SW 1271 (cell line): ENCODE data around the gene HECTD4.
A peak's percentile ranks its signal among the peaks of the same experiment; 100 is the strongest.
"Not testable (repeated sequence)": the region's sequence is repeated elsewhere in the genome, so short reads cannot be mapped to it uniquely, and the experiment has no call there.

Source experiments
- DNase-seq, 2 experiments: peaks; one replicate each; lab custom pipeline; 2025; lab: John Stamatoyannopoulos, UW

HECTD4 gene

GRCh38 chr12:112158461-112159145 lies 223.6 kb downstream of the HECTD4 start:
- DNase-seq: not testable (repeated sequence)

GRCh38 chr12:112153893-112154219 lies 228.4 kb downstream of the HECTD4 start:
- no peak for DNase-seq

GRCh38 chr12:112153181-112153892 lies 228.9 kb downstream of the HECTD4 start:
- DNase-seq: no peak

- DNase-seq: no peak
Measured at GRCh38 chr12:112151766-112152541, 230.3 kb downstream of the HECTD4 start.

- no peak for DNase-seq
Measured at GRCh38 chr12:112149596-112149995, 232.6 kb downstream of the HECTD4 start.

GRCh38 chr12:112148031-112148513 lies 234.2 kb downstream of the HECTD4 start:
- peak in 1 of 2 experiments; percentile 9 for DNase-seq

- no peak for DNase-seq
Measured at GRCh38 chr12:112146123-112146522, 236.1 kb downstream of the HECTD4 start.

GRCh38 chr12:112140728-112141127 lies 241.5 kb downstream of the HECTD4 start:
- DNase-seq: no peak

- DNase-seq: no peak
Measured at GRCh38 chr12:112134731-112135130, 247.5 kb downstream of the HECTD4 start.

GRCh38 chr12:112133418-112133817 lies 248.8 kb downstream of the HECTD4 start:
- DNase-seq: no peak

GRCh38 chr12:112131686-112132085 lies 250.5 kb downstream of the HECTD4 start:
- no peak for DNase-seq

- no peak for DNase-seq
Measured at GRCh38 chr12:112130441-112130998, 251.7 kb downstream of the HECTD4 start.

GRCh38 chr12:112126911-112127310 lies 255.3 kb downstream of the HECTD4 start:
- DNase-seq: no peak

- DNase-seq: no peak
Measured at GRCh38 chr12:112126000-112126438, 256.2 kb downstream of the HECTD4 start.

GRCh38 chr12:112125250-112125999 lies 256.8 kb downstream of the HECTD4 start, which contains the start of gene TRAFD1:
Gene TRAFD1, plus strand, starts transcription at chr12:112125560. Its CDS starts 4,963 bp downstream, at chr12:112130523.
- peak; percentile 88 to 96 for DNase-seq

- DNase-seq: no peak
Measured at GRCh38 chr12:112124918-112125249, 257.3 kb downstream of the HECTD4 start.

- DNase-seq: no peak
Measured at GRCh38 chr12:112122823-112123690, 259.2 kb downstream of the HECTD4 start.

GRCh38 chr12:112121780-112122565 lies 260.3 kb downstream of the HECTD4 start:
- DNase-seq: no peak

- DNase-seq: no peak
Measured at GRCh38 chr12:112117685-112118084, 264.5 kb downstream of the HECTD4 start.
